ENCODE measurements around the gene MED29.

- TF ChIP-seq, protein P1, sequence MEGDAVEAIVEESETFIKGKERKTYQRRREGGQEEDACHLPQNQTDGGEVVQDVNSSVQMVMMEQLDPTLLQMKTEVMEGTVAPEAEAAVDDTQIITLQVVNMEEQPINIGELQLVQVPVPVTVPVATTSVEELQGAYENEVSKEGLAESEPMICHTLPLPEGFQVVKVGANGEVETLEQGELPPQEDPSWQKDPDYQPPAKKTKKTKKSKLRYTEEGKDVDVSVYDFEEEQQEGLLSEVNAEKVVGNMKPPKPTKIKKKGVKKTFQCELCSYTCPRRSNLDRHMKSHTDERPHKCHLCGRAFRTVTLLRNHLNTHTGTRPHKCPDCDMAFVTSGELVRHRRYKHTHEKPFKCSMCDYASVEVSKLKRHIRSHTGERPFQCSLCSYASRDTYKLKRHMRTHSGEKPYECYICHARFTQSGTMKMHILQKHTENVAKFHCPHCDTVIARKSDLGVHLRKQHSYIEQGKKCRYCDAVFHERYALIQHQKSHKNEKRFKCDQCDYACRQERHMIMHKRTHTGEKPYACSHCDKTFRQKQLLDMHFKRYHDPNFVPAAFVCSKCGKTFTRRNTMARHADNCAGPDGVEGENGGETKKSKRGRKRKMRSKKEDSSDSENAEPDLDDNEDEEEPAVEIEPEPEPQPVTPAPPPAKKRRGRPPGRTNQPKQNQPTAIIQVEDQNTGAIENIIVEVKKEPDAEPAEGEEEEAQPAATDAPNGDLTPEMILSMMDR (IDR thresholded peaks at IDR 0.05) = no peak
- TF ChIP-seq POLR2A (IDR thresholded peaks at IDR 0.05) = no peak
These were observed 41.9 kb upstream of the MED29 start for GRCh38 chr19:39349326-39349725.
